RKO (cell line): Measurements from ENCODE around the gene ABHD4.
"Not testable (repeated sequence)": the region's sequence is repeated elsewhere in the genome, so short reads cannot be mapped to it uniquely, and the experiment has no call there.

Source experiments
- DNase-seq: peaks from one replicate; pipeline ENCODE4 v3.0.0-alpha.2; 2016; ENCODE audit warnings: low spot score

Gene ABHD4

GRCh38 chr14:22589096-22589839 lies 8.8 kb upstream of the ABHD4 start, which contains the start of gene DAD1:
Gene DAD1 (minus strand): TSS chr14:22589224. CDS start chr14:22589157, 67 bp downstream.
- DNase-seq, result peak; percentile 100

- DNase-seq, result no peak
These were observed 4.9 kb upstream of the ABHD4 start for GRCh38 chr14:22593189-22593588.

- DNase-seq, result no peak
These were observed 4.5 kb upstream of the ABHD4 start for GRCh38 chr14:22593601-22594000.

GRCh38 chr14:22594156-22594716 lies 3.9 kb upstream of the ABHD4 start:
- no peak for DNase-seq

GRCh38 chr14:22596354-22596879 lies 1.7 kb upstream of the ABHD4 start:
- DNase-seq, result no peak

- no peak for DNase-seq
These were observed 835 bp upstream of the ABHD4 start for GRCh38 chr14:22597265-22597664.

- DNase-seq, result no peak
These were observed 365 bp upstream of the ABHD4 start for GRCh38 chr14:22597771-22598098.

GRCh38 chr14:22598896-22599244 lies 770 bp downstream of the ABHD4 start:
- DNase-seq, result peak; percentile 78

- no peak for DNase-seq
These were observed 1.2 kb downstream of the ABHD4 start for GRCh38 chr14:22599349-22599748.

- no peak for DNase-seq
These were observed 1.9 kb downstream of the ABHD4 start for GRCh38 chr14:22600027-22600426.

- DNase-seq, result no peak
These were observed 3.4 kb downstream of the ABHD4 start for GRCh38 chr14:22601456-22601855.

- no peak for DNase-seq
These were observed 3.9 kb downstream of the ABHD4 start for GRCh38 chr14:22601996-22602395.

GRCh38 chr14:22602862-22603261 lies 4.8 kb downstream of the ABHD4 start:
- peak; percentile 42 for DNase-seq

- no peak for DNase-seq
These were observed 8.3 kb downstream of the ABHD4 start for GRCh38 chr14:22606380-22606779.

GRCh38 chr14:22607291-22607690 lies 9.2 kb downstream of the ABHD4 start:
- no peak for DNase-seq

GRCh38 chr14:22610931-22611330 lies 12.8 kb downstream of the ABHD4 start:
- no peak for DNase-seq

GRCh38 chr14:22613106-22613695 lies 15.1 kb downstream of the ABHD4 start:
- DNase-seq, result no peak

GRCh38 chr14:22613736-22614239 lies 15.7 kb downstream of the ABHD4 start:
- no peak for DNase-seq

GRCh38 chr14:22614240-22614799 lies 16.2 kb downstream of the ABHD4 start:
- DNase-seq, result peak; percentile 60

- not testable (repeated sequence) for DNase-seq
These were observed 17.7 kb downstream of the ABHD4 start for GRCh38 chr14:22615765-22616164.

- no peak for DNase-seq
These were observed 24.2 kb downstream of the ABHD4 start for GRCh38 chr14:22622255-22622654.

GRCh38 chr14:22623047-22623446 lies 24.9 kb downstream of the ABHD4 start:
- DNase-seq, result no peak

GRCh38 chr14:22626590-22626989 lies 28.5 kb downstream of the ABHD4 start:
- no peak for DNase-seq
